HG02938 (cell line): ENCODE measurements around the gene OAS3.
"Not testable (repeated sequence)": the region's sequence is repeated elsewhere in the genome, so short reads cannot be mapped to it uniquely, and the experiment has no call there.

ENCODE experiments used
- ATAC-seq: cut with Tn5 transposase; IDR thresholded peaks from one replicate; pipeline ENCODE4 v1.9.1; 2021; ENCODE audit warnings: mild to moderate bottlenecking, moderate library complexity; ENCODE audit not compliant: unreplicated experiment

Gene OAS3

DNA sequence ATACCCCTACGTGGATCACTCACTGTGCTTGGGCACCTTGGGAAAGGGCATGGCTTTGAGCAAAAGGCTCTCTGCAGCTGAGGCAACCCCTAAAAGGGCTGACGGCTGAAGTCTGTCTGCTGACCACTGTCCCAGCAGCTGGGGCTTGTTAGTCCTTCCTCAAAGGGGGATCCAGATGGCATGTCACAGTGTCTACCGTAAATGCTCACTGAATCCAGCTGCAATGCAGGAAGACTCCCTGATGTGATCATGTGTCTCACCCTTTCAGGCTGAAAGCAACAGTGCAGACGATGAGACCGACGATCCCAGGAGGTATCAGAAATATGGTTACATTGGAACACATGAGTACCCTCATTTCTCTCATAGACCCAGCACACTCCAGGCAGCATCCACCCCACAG is 19.2 kb upstream of the OAS3 start:
- ATAC-seq = no peak

DNA sequence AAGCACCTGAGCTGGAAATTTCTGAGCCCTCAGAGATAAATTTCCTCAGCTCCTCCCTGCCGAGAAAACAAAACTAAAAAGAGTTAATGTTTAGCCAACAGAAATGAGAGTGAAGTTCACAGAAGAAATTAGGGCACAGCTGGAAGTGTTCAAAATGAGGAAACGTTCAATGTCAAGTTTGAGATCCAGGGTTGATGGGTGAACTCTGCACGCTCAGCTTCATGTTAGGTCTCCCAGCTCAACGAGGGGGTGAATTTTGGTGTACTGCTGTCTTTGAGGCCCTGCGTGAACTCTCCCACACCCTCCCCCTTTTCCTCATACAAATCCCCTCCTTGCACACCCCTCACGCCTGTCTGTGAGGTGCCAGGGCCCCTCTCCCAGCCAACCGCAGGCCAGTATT is 13.3 kb upstream of the OAS3 start:
- peak; percentile 73 for ATAC-seq

DNA sequence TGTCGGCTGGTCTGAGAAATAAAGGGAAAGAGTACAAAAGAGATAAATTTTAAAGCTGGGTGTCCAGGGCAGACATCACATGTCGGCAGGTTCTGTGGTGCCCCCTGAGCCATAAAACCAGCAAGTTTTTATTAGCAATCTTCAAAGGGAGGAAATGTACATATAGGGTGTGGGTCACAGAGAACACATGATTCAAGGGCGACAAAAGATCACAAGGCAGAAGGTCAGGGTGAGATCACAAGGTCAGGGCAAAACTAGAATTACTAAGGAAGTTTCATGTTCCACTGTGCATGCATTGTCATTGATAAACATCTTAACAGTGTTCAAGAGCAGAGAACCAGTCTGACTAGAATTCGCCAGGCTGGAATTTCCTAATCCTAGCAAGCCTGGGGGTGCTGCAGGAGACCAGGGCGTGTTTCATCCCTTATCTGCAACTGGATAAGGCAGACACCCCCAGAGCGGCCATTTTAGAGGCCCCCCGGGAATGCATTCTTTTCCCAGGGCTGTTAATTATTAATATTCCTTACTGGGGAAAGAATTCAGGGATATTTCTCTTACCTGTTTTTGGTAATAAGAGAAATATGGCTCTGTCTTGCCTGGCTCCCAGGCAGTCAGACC is 11.7 kb upstream of the OAS3 start:
- ATAC-seq = not testable (repeated sequence)

DNA sequence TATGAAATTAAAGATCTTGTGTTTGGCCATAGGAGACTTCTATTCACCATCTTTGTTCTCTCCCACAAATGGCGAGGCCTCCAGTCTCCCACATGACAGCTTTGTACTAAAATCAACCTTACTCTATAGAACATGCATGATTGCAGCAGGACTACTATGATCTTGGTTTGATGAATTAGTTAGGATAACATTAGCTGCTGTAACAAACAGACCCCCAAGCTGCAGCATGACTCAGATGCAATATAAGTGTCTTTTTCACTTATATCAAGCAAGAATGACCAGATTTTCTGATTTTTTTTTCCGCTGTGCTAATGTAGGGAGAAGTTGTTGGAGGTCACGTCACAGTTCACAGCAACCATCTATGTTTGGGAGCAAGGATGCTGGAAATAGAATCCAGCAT is 10.8 kb upstream of the OAS3 start:
- ATAC-seq = no peak

DNA sequence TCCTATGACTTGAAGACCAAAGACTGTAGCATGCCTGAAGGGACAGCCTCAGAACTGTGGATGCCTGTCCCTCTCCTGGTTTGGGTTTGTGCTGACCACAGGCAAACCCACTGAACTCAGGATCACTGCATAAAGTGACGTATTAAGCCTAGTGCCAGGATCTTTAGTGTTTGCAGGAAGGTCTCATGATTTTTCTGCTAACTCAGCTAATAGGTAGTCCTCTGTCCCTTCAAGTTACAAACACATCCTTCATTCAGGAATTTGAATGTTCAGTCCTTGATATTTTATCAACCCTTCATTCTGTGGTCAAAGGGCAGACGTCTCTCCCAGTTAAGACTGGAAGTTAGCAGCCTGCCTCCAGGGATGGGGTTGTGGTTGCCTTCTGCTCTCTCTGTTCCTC is 10.3 kb upstream of the OAS3 start:
- ATAC-seq = no peak

DNA sequence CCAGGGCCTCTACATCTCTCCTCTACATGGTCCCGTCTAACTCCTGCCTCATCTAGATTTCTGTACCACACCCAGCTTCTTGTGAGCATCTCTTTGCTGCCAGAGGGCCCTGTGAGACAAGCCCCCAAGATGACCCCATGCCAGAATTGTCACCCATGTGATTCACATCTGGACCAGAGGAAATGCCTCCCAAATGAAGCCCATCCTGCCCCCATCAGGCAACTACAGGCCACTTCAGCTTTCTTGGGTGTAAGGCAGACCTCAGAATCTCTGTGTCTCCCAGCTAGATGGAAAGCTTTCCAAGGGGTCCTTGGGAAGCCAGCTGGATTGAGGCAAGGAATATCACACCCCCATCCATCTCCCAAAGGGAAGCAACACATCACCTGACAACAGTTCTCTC is 9.3 kb upstream of the OAS3 start:
- no peak for ATAC-seq

DNA sequence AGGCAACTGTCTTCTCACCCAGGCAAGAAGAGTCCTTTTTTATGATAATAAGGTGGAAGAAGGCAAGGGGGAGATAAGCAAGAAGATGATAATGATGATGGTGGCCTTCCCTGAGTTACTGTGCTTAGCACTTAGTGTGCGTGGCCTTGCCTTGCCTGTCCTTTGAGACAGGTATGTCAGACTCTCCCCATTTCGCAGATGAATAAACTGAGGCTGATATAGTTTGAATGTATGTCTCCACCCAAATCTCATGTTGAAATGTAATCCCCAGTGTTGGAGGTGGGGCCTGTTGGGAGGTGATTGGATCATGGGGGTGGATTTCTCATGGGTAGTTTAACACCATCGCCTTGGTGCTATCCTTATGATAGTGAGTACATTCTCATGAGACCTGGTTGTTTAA is 8.6 kb upstream of the OAS3 start:
- ATAC-seq = no peak

DNA sequence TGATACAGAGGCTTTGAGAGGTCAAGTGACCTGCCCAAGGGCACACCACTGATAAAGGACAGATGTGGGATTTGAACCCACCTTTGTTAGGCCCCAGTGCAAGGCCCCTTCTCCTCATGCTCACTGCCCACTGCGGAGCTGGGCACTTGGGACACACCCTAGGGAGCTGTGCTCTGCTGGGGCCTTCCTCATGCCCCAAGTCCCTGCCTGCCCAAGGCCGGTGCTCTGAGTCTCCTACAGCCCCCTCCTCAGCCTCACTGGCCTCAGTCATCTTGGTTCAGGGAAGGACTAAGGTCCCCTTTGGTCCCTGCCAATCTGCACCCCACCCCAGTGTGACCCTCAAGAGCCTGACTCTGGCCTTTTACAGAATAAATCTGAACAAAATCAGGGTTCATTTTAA is 7.9 kb upstream of the OAS3 start:
- no peak for ATAC-seq

DNA sequence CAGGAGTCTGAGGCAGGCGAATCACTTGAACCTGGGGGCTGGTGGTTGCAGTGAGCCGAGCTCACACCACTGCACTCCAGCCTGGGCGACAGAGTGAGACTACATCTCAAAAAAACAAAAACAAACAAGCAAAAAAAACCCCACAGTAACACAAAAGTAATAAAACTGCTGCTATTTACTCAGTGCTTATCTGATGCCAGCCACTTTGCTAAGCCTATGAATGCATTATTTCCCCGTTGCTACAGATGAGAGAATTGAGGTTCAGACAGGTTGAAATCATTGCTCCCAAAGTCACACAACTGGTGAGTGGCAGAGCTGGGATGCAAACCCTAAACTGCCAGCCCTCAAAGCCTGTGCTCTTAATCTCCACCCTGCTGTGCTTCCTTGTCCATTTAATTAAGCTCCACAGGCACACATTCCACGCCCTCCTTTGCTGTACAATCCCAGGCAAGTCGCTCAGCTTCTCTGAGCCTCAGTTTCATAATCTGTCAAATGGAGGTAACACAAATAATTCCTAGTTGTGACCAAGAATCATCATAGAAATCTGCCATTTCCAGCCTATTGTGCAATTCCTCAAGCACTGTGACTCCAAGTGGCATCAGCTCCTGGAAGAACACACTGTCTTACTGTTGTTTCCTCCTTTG is 5.7 kb upstream of the OAS3 start:
- ATAC-seq = no peak

DNA sequence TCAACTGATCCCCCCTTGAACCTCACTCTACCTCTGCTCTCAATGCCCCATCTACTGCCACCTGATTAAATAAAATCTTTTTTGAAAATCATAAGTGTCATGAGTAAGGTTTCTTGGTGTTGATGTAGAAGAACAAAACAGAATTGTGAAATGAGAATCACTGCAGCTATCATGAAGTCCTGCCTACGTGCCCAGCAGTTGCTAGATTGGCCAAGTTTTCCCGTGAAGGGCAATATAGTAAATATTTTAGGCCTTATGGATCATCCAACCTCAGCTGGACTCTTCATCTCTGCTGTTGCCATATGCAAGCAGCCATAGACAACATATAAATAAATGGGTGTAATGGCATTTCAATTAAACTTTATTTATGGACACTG is 5.2 kb upstream of the OAS3 start:
- ATAC-seq = no peak

DNA sequence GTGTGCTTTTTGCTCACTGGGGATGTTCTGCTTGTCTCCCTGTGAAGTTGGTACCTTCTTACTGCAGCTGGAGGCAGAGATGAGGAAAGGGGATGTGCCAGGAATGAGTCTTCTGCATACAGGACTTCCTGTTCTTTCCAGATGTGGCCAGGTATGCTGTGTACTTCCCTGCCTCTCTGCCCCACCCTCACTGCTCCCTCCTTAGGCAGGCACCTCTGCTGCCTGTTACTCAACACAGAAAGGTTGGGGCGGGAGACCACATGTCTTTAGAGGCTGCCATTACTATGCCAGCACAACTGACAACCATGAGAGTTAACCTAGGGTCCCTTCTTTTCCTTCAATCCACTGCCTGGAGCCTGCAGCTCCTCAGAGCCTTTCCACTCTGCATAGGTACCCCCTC is 2.0 kb upstream of the OAS3 start:
- ATAC-seq = no peak

DNA sequence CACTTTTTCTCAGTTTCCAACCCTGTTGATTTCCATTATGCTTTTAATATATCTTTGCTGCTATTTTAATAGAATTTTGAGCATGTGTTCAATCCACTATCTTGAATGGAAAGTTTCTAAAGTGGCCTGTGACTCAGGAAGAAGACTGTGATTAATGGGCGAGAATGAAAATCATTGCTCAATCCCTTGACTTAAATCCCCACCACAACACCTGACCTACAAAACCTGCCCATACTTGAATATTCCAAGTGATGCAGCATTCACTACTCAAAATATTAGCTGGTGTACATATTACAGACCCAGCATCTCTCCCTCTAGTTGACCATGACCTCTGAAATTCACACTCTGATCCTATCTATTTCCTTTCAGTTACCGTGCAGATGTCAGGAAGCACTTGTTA is 1.3 kb upstream of the OAS3 start:
- ATAC-seq = no peak

DNA sequence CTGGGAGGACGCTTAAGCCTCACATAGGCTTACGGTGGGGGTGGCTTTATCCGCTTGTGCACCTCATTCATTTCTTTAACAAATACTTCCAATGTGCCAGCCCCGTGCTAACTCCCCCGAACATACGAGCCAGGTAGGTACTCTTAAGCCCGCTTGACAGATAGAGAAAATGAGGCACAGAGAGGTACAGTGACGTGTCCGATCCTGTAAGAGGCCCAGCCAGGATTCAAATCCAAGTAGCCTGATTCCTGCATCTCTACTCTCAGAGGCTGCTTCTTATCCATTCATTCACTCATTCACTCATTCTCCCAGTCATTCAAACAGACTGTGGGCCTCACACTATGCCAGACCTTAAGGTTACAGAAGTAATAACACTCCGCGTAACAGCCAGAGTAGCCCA is 477 bp downstream of the OAS3 start:
- no peak for ATAC-seq

DNA sequence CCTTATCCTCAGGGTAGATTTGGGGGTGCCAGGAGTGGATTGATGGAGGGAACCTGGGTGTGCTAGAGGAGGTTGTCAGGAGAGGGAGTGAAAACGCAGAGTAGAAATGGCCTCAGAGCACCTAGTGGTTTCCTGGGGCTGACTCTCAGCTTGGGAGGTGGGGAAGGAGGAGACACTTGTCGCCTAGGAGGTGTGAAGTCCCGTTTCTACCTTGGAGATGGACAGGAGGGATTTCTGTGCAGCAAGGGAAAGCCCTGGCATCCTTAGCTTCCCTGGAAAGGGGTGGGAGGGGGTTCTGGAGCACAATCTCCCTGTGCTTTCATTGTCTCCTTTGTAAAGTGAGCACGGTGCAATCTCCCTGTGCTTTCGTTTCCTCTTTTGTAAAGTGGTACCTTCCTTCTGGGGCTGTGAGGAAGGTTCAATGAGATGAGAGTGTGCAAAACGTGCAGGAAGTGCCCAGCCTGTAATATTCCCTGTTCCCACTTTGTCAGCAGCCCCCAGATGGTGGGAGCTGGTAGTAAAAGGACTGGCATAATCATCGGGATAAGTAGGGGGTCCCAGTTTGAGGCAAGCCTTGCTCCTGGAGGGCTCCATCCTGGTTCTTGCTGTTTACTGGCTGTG is 1.6 kb downstream of the OAS3 start:
- ATAC-seq = no peak

DNA sequence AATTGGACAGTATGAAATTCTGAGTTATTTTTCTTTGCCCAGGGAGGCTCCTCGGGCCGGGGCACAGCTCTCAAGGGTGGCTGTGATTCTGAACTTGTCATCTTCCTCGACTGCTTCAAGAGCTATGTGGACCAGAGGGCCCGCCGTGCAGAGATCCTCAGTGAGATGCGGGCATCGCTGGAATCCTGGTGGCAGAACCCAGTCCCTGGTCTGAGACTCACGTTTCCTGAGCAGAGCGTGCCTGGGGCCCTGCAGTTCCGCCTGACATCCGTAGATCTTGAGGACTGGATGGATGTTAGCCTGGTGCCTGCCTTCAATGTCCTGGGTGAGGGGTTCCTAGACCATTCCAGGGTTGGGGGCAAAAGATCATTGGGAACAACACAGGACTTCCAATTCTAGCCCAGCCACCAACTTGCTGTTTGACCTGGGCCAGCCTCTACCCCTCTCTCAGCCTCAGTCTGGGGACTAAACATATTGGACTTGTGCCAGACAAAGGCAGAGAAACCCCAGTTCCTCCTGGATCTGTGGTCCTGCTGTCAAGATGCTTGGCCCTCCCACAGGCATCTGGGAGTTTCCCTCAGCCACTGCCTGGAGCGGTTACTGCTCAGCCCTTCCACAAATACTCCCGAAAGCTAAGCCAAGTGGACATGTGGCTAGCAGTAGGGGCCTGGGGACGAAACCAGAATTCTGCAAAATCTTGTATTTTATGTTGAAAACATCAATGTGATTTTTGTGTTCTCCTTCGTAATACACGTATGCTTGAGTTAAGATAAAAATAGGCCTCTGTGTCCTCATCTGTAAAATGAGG is 3.5 kb downstream of the OAS3 start:
- no peak for ATAC-seq

DNA sequence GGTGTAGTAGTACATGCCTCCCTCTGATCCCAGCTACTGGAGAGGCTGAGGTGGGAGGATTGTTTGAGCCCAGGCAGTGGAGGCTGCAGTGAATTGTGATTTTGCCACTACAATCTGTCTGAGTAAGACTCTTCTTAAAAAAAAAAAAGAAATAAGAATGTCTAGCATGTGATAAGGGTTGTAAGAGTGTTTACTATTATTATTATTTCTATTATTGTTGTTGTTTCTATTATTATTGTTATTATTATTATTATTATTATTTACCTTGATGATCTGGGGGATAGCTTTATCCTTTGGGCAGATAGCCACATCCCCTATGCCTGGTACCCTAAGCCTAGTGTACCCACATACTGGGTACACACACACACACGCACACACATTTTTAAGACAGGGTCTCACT is 4.3 kb downstream of the OAS3 start:
- ATAC-seq = no peak

DNA sequence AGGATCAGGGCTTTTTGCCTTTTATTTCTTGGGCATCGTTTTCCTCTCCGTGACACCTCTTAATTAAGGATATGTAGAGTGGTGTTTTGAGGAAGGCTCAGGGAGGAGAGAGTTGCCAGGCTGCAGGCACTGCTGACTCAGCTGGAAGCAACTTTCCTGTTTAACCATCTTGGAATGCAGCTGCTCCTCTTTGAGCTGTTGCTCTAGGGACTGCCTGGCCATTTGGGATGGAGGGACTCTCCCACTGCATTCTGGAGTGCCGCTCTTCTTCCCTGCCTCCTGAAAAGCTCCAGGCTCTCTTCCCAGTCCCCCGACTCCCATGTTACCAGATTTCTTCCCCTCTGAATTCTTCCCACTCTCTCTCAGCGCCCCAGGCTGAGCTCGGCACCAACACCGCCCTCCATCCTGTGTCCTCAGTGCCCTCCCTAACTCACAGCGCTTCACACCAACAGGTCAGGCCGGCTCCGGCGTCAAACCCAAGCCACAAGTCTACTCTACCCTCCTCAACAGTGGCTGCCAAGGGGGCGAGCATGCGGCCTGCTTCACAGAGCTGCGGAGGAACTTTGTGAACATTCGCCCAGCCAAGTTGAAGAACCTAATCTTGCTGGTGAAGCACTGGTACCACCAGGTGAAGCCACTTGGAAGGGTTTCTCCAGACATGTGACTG is 5.9 kb downstream of the OAS3 start:
- ATAC-seq = no peak

DNA sequence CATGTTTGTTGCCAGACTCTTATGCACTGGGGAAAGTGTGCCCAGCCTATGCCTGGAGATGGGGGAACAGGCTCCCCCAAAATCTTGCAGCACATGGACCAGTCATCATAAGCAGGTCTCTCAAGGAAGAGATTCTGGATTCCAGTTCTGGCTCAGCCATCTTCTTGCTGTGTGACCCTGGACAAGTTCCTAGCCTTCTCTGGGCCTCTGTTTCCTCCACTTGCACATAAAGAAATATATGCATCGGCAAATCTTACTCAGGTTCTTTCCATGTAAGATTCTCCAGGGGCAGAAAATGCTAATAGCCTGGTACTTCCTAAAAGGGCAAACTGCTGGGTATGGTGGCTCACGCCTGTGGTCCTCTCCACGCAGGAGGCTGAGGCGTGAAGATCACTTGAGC is 7.2 kb downstream of the OAS3 start:
- no peak for ATAC-seq

DNA sequence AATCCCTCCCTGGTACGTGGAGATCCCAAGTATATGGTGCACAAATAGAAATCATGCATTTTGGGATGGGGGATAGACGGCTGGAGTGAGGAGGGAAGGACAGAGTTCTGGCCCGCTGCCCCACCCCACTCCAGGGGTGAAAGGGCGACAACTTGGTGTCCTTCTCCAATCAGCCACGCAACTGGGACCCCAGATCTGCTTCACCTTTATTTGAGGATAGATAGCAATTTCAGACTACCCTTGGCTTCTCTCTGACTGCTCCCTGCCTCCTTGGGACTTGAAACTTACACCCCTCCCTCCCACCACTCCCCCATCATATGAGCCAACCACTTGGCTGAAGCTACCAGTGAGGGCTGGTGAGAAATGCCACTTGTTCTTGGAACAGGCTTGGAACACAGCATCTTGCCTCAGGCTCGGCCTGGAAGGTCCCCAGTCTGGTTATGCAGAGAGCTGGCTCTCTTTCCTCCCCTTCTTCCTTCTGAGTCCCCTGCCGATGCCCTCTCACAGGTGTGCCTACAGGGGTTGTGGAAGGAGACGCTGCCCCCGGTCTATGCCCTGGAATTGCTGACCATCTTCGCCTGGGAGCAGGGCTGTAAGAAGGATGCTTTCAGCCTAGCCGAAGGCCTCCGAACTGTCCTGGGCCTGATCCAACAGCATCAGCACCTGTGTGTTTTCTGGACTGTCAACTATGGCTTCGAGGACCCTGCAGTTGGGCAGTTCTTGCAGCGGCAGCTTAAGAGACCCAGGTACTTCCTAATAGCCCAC is 8.1 kb downstream of the OAS3 start:
- ATAC-seq = no peak

DNA sequence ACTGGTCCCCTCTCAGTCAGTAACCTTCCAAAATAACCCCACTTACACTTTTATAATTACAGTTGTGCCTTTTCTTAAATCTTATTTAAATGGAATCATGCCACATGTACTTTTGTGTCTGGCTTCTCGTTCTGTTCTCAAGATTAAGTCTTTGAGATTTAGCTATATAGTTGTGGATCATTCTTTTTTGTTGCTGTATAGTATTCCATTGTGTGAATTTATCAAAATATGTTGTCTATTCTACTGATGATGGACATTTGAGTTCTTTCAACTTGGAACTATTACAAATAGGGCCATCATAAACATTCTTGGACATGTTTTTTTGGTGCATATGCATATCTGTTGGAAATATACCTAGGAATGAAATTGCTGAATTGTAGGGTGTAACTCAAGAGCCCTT is 9.0 kb downstream of the OAS3 start:
- ATAC-seq = no peak

DNA sequence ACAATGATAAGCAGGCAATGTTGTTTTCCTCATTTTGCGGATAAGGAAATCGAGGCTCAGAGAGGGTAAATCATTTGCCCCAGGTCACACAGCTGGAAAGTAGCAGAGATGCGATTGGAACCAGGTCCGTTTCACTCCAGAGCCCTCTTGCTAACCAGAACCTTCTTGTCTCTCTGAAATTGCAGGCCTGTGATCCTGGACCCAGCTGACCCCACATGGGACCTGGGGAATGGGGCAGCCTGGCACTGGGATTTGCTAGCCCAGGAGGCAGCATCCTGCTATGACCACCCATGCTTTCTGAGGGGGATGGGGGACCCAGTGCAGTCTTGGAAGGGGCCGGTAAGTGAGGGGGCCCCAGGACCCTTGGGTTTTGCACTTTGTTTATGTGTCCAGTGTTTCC is 9.5 kb downstream of the OAS3 start:
- no peak for ATAC-seq
